ENCODE results near the gene CKAP2L.

The CKAP2L gene

GRCh38 chr2:112713585-112713925 lies 50.9 kb downstream of the CKAP2L start:
- H2AFZ ChIP-seq (ENCODE audit: low read length), result no peak overlapping the region
- no peaks in the 10 kb centered on the region for H4K20me1 ChIP-seq (ENCODE audit: insufficient read depth, low read length, poor library complexity, severe bottlenecking)
- peaks cover 30% of the 10 kb centered on the region for H3K4me1 ChIP-seq (ENCODE audit: insufficient read depth, low read length, poor library complexity, severe bottlenecking)
- no peaks in the 10 kb centered on the region; the same call in 1 of the 2 replicates for H3F3A ChIP-seq (ENCODE audit: low read depth)
- H3K9ac ChIP-seq (ENCODE audit: low read depth, low read length, poor library complexity, severe bottlenecking), result no peak overlapping the region
- H3K79me2 ChIP-seq (ENCODE audit: insufficient read depth, low read length), result no peaks in the 10 kb centered on the region
- H3K9me2 ChIP-seq (replicated peaks; ENCODE audit: low read depth, low read length), result no peaks in the 10 kb centered on the region
- H3K36me3 ChIP-seq (ENCODE audit: insufficient read depth, low read length), result no peaks in the 10 kb centered on the region
- H3K27me3 ChIP-seq (ENCODE audit: insufficient read depth, low read length, poor library complexity, severe bottlenecking), result no peaks in the 10 kb centered on the region
- TF ChIP-seq EZH2phosphoT487 (IDR thresholded peaks at IDR 0.05; ENCODE audit: borderline replicate concordance) (no peak), CTCF (conservative IDR thresholded peaks at IDR 0.05; ENCODE audit: low read length) (no peak)
- no peak overlapping the region for H3K4me3 ChIP-seq (ENCODE audit: low read length, poor library complexity, severe bottlenecking)
- no peak overlapping the region for H3K4me2 ChIP-seq (ENCODE audit: low read depth, low read length, poor library complexity, severe bottlenecking)
- H3K9me3 ChIP-seq (ENCODE audit: insufficient read depth, low read depth, low read length), result no peaks in the 10 kb centered on the region

GRCh38 chr2:112712903-112713584 lies 51.4 kb downstream of the CKAP2L start:
- Histone ChIP-seq H2AFZ (ENCODE audit: low read length) (no peak overlapping the region), H3K4me2 (ENCODE audit: low read depth, low read length, poor library complexity, severe bottlenecking) (no peak overlapping the region)
- no peak for TF ChIP-seq EZH2phosphoT487 (IDR thresholded peaks at IDR 0.05; ENCODE audit: borderline replicate concordance)
- no peak for TF ChIP-seq CTCF (conservative IDR thresholded peaks at IDR 0.05; ENCODE audit: low read length)

GRCh38 chr2:112712465-112712864 lies 51.9 kb downstream of the CKAP2L start:
- H3K9me2 ChIP-seq (replicated peaks; ENCODE audit: low read depth, low read length), result no peaks in the 10 kb centered on the region
- H3K9ac ChIP-seq (ENCODE audit: low read depth, low read length, poor library complexity, severe bottlenecking), result no peak overlapping the region
- no peak overlapping the region for H3K4me2 ChIP-seq (ENCODE audit: low read depth, low read length, poor library complexity, severe bottlenecking)
- no peaks in the 10 kb centered on the region for H3K36me3 ChIP-seq (ENCODE audit: insufficient read depth, low read length)
- H2AFZ ChIP-seq (ENCODE audit: low read length), result no peak overlapping the region
- peaks cover 41% of the 10 kb centered on the region for H3K4me1 ChIP-seq (ENCODE audit: insufficient read depth, low read length, poor library complexity, severe bottlenecking)
- no peaks in the 10 kb centered on the region for H4K20me1 ChIP-seq (ENCODE audit: insufficient read depth, low read length, poor library complexity, severe bottlenecking)
- no peaks in the 10 kb centered on the region for H3K9me3 ChIP-seq (ENCODE audit: insufficient read depth, low read depth, low read length)
- H3K4me3 ChIP-seq (ENCODE audit: low read length, poor library complexity, severe bottlenecking), result no peak overlapping the region
- H3K27me3 ChIP-seq (ENCODE audit: insufficient read depth, low read length, poor library complexity, severe bottlenecking), result no peaks in the 10 kb centered on the region
- no peak for TF ChIP-seq CTCF (conservative IDR thresholded peaks at IDR 0.05; ENCODE audit: low read length)
- TF ChIP-seq EZH2phosphoT487 (IDR thresholded peaks at IDR 0.05; ENCODE audit: borderline replicate concordance), result no peak
- H3K79me2 ChIP-seq (ENCODE audit: insufficient read depth, low read length), result no peaks in the 10 kb centered on the region
- no peaks in the 10 kb centered on the region; the same call in 1 of the 2 replicates for H3F3A ChIP-seq (ENCODE audit: low read depth)

More at GRCh38 chr2:112712903-112713584, 51.4 kb downstream of the CKAP2L start:
- no peaks in the 10 kb centered on the region for H3K27me3 ChIP-seq (ENCODE audit: insufficient read depth, low read length, poor library complexity, severe bottlenecking)
- H3K9ac ChIP-seq (ENCODE audit: low read depth, low read length, poor library complexity, severe bottlenecking), result no peak overlapping the region
- no peaks in the 10 kb centered on the region for H3K79me2 ChIP-seq (ENCODE audit: insufficient read depth, low read length)
- H3K4me3 ChIP-seq (ENCODE audit: low read length, poor library complexity, severe bottlenecking), result no peak overlapping the region
- H3F3A ChIP-seq (ENCODE audit: low read depth), result no peaks in the 10 kb centered on the region; the same call in 1 of the 2 replicates
- H3K4me1 ChIP-seq (ENCODE audit: insufficient read depth, low read length, poor library complexity, severe bottlenecking), result peaks cover 35% of the 10 kb centered on the region
- H4K20me1 ChIP-seq (ENCODE audit: insufficient read depth, low read length, poor library complexity, severe bottlenecking), result no peaks in the 10 kb centered on the region
- no peaks in the 10 kb centered on the region for H3K9me3 ChIP-seq (ENCODE audit: insufficient read depth, low read depth, low read length)
- no peaks in the 10 kb centered on the region for H3K36me3 ChIP-seq (ENCODE audit: insufficient read depth, low read length)
- H3K9me2 ChIP-seq (replicated peaks; ENCODE audit: low read depth, low read length), result no peaks in the 10 kb centered on the region

All from Loucy (cell line).